Subcutaneous preadipocyte (primary cell): ENCODE results near the gene NNAT. TPM values are rescaled to one million over a fixed set of nuclear protein-coding genes. Genes with fewer than 3 reads are reported as not detected.

Experiments used
- total RNA-seq: library from RNA; depleted of rRNA; stranded (reverse); fragments of >200 nt; gene quantifications from 2 replicates; pipeline ENCODE4 v1.2.3, GENCODE V29; 2012

Gene NNAT
- 0.39 TPM in 1 of 2 replicates, not detected in the other for total RNA-seq

DNA sequence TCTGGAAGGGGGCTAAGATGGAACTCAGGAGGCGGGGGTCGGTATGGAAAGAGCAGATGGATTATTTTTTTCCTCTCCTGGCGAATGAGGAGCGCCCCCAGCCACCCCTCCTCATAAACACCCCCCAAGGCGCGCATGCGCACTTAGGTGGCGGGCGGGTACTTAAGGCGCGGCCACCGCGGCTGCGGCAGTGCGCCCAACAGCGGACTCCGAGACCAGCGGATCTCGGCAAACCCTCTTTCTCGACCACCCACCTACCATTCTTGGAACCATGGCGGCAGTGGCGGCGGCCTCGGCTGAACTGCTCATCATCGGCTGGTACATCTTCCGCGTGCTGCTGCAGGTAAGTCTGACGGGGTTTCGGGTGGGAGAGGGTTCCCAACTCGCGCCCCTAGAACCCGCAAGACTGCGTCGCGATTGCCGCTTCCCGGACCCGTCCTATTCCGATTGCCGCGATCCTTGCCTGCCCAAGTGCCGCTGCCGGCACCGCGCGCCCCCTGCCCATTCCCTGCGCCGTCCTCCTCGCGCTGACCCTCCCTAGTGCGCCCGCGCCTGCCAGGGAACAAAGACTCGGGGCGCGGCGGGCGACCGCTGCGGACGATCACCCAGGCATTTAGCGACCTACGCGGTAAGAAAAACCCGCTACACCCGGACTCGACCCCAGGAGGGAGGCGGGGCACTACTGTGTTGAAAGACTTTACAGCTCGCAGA lies at the start of gene NNAT:
Gene NNAT, plus strand, starts transcription at position 190 of the 711 bp plus-strand sequence. Its CDS starts 82 bp downstream, at position 272.

DNA sequence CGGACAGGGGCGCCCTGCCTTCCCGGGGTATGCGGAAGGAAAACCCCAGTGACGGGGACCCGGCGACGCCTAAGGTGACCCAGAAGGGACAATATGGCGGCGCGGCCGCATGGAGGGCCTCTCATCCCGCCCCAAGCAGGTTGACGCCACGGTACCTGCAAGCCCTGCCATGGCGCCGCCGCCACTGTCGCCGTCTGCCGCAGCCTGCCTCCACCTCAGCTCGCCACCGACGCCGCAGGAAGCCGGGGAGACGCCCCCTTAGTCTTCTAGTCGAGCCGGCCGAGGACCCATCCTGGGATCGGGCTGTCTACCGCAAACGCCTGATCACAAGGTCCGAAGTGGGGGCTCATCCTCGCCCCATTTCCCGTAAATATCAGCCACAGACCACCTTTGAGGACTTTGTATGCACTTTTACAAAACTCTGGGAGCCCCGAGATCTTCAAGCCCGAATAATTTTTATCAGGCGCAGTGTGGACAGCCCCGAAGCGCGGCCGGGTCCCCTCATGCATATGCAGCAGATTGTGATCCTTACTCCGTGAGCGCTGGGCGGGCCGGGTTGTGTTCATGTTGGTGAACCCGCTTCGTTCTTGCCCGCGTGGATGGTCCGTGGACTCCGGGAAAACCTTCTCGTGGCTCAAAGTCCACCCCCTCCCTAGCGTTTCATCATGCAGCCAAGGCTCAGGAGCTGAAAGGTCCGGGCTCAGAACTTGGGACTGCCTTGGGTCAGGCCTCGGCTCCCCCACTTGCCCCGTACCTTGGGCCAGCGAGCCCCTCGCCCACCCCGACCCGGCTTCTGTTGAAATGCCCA lies 6.8 kb downstream of the NNAT start, which contains the start of gene BLCAP:
Gene BLCAP, minus strand, starts transcription at position 239 of the 808 bp plus-strand sequence. CDS start 8,702 bp downstream, outside the sequence.

Other genes starting within 250 kb of the NNAT start
- gene MANBAL, start 231.6 kb upstream of the NNAT start, total RNA-seq = 9.8 and 12.9 TPM in 2 replicates
- gene SRC, start 175.1 kb upstream of the NNAT start, total RNA-seq = 16.2 and 19.2 TPM in 2 replicates
- gene BLCAP, start 6.6 kb downstream of the NNAT start, total RNA-seq = 29.0 and 36.0 TPM in 2 replicates
- gene CTNNBL1, start 172.8 kb downstream of the NNAT start, total RNA-seq = 19.1 and 24.6 TPM in 2 replicates